H1 (cell line): ENCODE measurements around the gene ALPK3. TPM values are rescaled to one million over a fixed set of nuclear protein-coding genes. Genes with fewer than 3 reads are reported as not detected.

Experiments used
- CTCF ChIA-PET: fragments of 300-600 bp; sonication (Branson Sonifier 250); formaldehyde crosslinking; loops from one replicate; lab custom pipeline; 2021; ENCODE audit not compliant: partially characterized antibody; lab: Charles Lee
- POLR2A ChIA-PET: fragments of 300-600 bp; sonication (Branson Sonifier 250); formaldehyde crosslinking; loops from one replicate; lab custom pipeline; 2021; ENCODE audit warnings: inconsistent platforms; ENCODE audit not compliant: partially characterized antibody; lab: Charles Lee
- DNase-seq, 2 experiments: peaks; one replicate each; pipeline versions ENCODE4 v3.0.0 to v3.0.0-alpha.2; 2010 to 2022; ENCODE audit warnings: low spot score in 2 of 2, low read depth in 1 of 2, mixed read lengths in 1 of 2
- FAIRE-seq: peaks from 2 replicates; lab custom pipeline; 2011; peaks lifted over from hg19 to GRCh38; lab: Jason Lieb, UNC
- H2AFZ ChIP-seq: 2 replicates; pipeline ENCODE4 v1.8.1; 2012; ENCODE audit warnings: low read length, inconsistent platforms
- H2AK5ac ChIP-seq: 2 replicates; pipeline ENCODE4 v1.6.1; 2013; ENCODE audit warnings: low read depth, low read length
- H2BK120ac ChIP-seq: replicated peaks from 2 replicates; pipeline ENCODE3; 2013; ENCODE audit warnings: low read depth, low read length, inconsistent platforms
- H2BK12ac ChIP-seq: 2 replicates; pipeline ENCODE4 v1.6.1; 2013; ENCODE audit warnings: low read depth, low read length
- H2BK15ac ChIP-seq: 2 replicates; pipeline ENCODE4 v1.6.1; 2013; ENCODE audit warnings: low read length
- H2BK20ac ChIP-seq: 2 replicates; pipeline ENCODE4 v1.6.1; 2013; ENCODE audit warnings: low read length
- H2BK5ac ChIP-seq: 2 replicates; pipeline ENCODE4 v1.6.1; 2013; ENCODE audit warnings: low read depth, low read length
- H3K14ac ChIP-seq: 2 replicates; pipeline ENCODE4 v1.6.1; 2013; ENCODE audit warnings: inconsistent platforms; ENCODE audit not compliant: insufficient read length
- H3K18ac ChIP-seq: 2 replicates; pipeline ENCODE4 v1.6.1; 2013; ENCODE audit warnings: low read length; ENCODE audit errors: extremely low read depth
- H3K23ac ChIP-seq: 2 replicates; pipeline ENCODE4 v1.6.1; 2013; ENCODE audit warnings: inconsistent platforms; ENCODE audit not compliant: insufficient read length
- H3K23me2 ChIP-seq: 2 replicates; pipeline ENCODE4 v1.6.1; 2013; ENCODE audit warnings: low read depth, low read length
- H3K27ac ChIP-seq: 2 replicates; pipeline ENCODE4 v1.6.1; 2011; ENCODE audit warnings: low read depth, low read length, inconsistent platforms
- H3K27me3 ChIP-seq, 4 experiments: replicated peaks in 1 of 4; 1 replicate in 1 of 4; 2 replicates in 3 of 4; pipeline versions ENCODE4 v1.6.1 to v1.8.1; 2011 to 2013; ENCODE audit warnings: low read length in 3 of 4, mild to moderate bottlenecking in 3 of 4, inconsistent platforms in 2 of 4, mixed read lengths in 2 of 4, moderate library complexity in 1 of 4; ENCODE audit not compliant: control insufficient read depth in 3 of 4, insufficient read depth in 3 of 4; ENCODE audit errors: extremely low read depth in 1 of 4
- H3K36me3 ChIP-seq, 4 experiments: 2 replicates each; pipeline versions ENCODE4 v1.6.1 to v1.8.1; 2011 to 2013; ENCODE audit warnings: mild to moderate bottlenecking in 4 of 4, low read length in 3 of 4, moderate library complexity in 2 of 4, control low read depth in 1 of 4, inconsistent platforms in 1 of 4; ENCODE audit not compliant: insufficient read depth in 4 of 4, control insufficient read depth in 2 of 4
- H3K4ac ChIP-seq: replicated peaks from 2 replicates; pipeline ENCODE3; 2013; ENCODE audit warnings: low read length, low read depth, mixed read lengths, inconsistent platforms; ENCODE audit not compliant: insufficient read length
- H3K4me1 ChIP-seq, 4 experiments: replicated peaks in 1 of 4; 1 replicate in 1 of 4; 2 replicates in 3 of 4; pipeline versions ENCODE4 v1.6.1 to v1.8.1; 2011 to 2013; ENCODE audit warnings: low read length in 3 of 4, inconsistent platforms in 2 of 4, mixed read lengths in 1 of 4; ENCODE audit not compliant: insufficient read depth in 4 of 4, control insufficient read depth in 3 of 4
- H3K4me2 ChIP-seq, 2 experiments: 2 replicates each; pipeline versions ENCODE4 v1.6.1 to v1.8.1; 2011 to 2013; ENCODE audit warnings: low read depth in 2 of 2, low read length in 2 of 2, control low read depth in 1 of 2, inconsistent platforms in 1 of 2, mild to moderate bottlenecking in 1 of 2; ENCODE audit not compliant: insufficient read depth in 1 of 2
- H3K4me3 ChIP-seq, 4 experiments: fragments of 200-600, 300-600 bp in 1 of 4; sonication (generic), shearing (Covaris generic), sonication (Bioruptor Twin) in 1 of 4; 2 replicates each; pipeline versions ENCODE4 v1.5.1 to v1.8.1; 2011 to 2016; ENCODE audit warnings: low read length in 4 of 4, low read depth in 3 of 4, control low read depth in 2 of 4, inconsistent platforms in 2 of 4, mild to moderate bottlenecking in 2 of 4, mixed read lengths in 1 of 4, moderate library complexity in 1 of 4; ENCODE audit not compliant: insufficient read depth in 2 of 4; ENCODE audit errors: extremely low read depth in 1 of 4
- H3K56ac ChIP-seq: replicated peaks from 2 replicates; pipeline ENCODE3; 2013; ENCODE audit warnings: low read depth, mild to moderate bottlenecking, mixed read lengths, low read length, inconsistent platforms; ENCODE audit not compliant: insufficient read length
- H3K79me1 ChIP-seq: 2 replicates; pipeline ENCODE4 v1.6.1; 2013; ENCODE audit warnings: low read depth, low read length, control low read depth
- H3K79me2 ChIP-seq, 2 experiments: 2 replicates each; pipeline versions ENCODE4 v1.6.1 to v1.8.1; 2012 to 2013; ENCODE audit warnings: low read length in 2 of 2, mild to moderate bottlenecking in 2 of 2, inconsistent platforms in 1 of 2; ENCODE audit not compliant: insufficient read depth in 2 of 2, control insufficient read depth in 1 of 2
- H3K9ac ChIP-seq, 4 experiments: replicated peaks in 1 of 4; 1 replicate in 1 of 4; 2 replicates in 3 of 4; pipeline versions ENCODE4 v1.6.1 to v1.8.1; 2011 to 2013; ENCODE audit warnings: low read depth in 3 of 4, low read length in 3 of 4, control low read depth in 2 of 4, mild to moderate bottlenecking in 2 of 4, moderate library complexity in 2 of 4, inconsistent platforms in 1 of 4; ENCODE audit errors: extremely low read depth in 1 of 4
- H3K9me3 ChIP-seq, 2 experiments: 2 replicates each; pipeline versions ENCODE4 v1.6.1 to v1.8.1; 2012 to 2013; ENCODE audit warnings: mild to moderate bottlenecking in 2 of 2, moderate library complexity in 2 of 2, control low read depth in 1 of 2, inconsistent platforms in 1 of 2, low read depth in 1 of 2, low read length in 1 of 2, mixed read lengths in 1 of 2; ENCODE audit not compliant: insufficient read depth in 2 of 2
- H4K20me1 ChIP-seq, 2 experiments: replicated peaks in 1 of 2; 2 replicates each; pipeline versions ENCODE3 to v1.8.1; 2011 to 2013; ENCODE audit warnings: inconsistent platforms in 2 of 2, low read length in 2 of 2, mild to moderate bottlenecking in 1 of 2; ENCODE audit not compliant: insufficient read depth in 2 of 2, control insufficient read depth in 1 of 2
- H4K5ac ChIP-seq: 2 replicates; pipeline ENCODE4 v1.6.1; 2013; ENCODE audit warnings: low read length, low read depth, mixed read lengths, inconsistent platforms; ENCODE audit not compliant: insufficient read length
- H4K8ac ChIP-seq: 2 replicates; pipeline ENCODE4 v1.8.0; 2013; ENCODE audit warnings: mild to moderate bottlenecking, moderate library complexity, low read length, inconsistent platforms; ENCODE audit not compliant: insufficient read depth; ENCODE audit errors: extremely low read depth
- H4K91ac ChIP-seq: replicated peaks from 2 replicates; pipeline ENCODE3; 2013; ENCODE audit warnings: low read length, mixed read lengths, inconsistent platforms; ENCODE audit not compliant: insufficient read length
- CEBPB ChIP-seq: IDR thresholded peaks from 2 replicates; pipeline ENCODE4 v1.6.1; 2012; ENCODE audit warnings: low read depth, low read length
- CHD1 ChIP-seq: IDR thresholded peaks from 2 replicates; pipeline ENCODE4 v1.6.1; 2012; ENCODE audit warnings: low read depth, low read length, improper control_type of control experiment
- GABPA ChIP-seq: IDR thresholded peaks from 2 replicates; pipeline ENCODE4 v1.6.1; 2011; ENCODE audit warnings: mild to moderate bottlenecking, low read length, moderate library complexity, borderline replicate concordance; ENCODE audit not compliant: insufficient read depth
- HDAC2 ChIP-seq, 2 experiments: fragments of 300-600 bp in 1 of 2; sonication (generic) in 1 of 2; IDR thresholded peaks; 2 replicates each; pipeline ENCODE4 v1.6.1; 2011 to 2012; ENCODE audit warnings: low read depth in 2 of 2, low read length in 2 of 2, mild to moderate bottlenecking in 2 of 2, moderate library complexity in 2 of 2, borderline replicate concordance in 1 of 2, inconsistent platforms in 1 of 2
- JUND ChIP-seq: IDR thresholded peaks from 2 replicates; pipeline ENCODE4 v1.6.1; 2011; ENCODE audit warnings: mild to moderate bottlenecking, improper control_type of control experiment, low read length
- PHF8 ChIP-seq: fragments of 200-600 bp; sonication (generic); conservative IDR thresholded peaks from 2 replicates; pipeline ENCODE4 v1.7.1; 2012; ENCODE audit warnings: low read depth, mild to moderate bottlenecking, inconsistent platforms, low read length, moderate library complexity
- POLR2AphosphoS5 ChIP-seq: IDR thresholded peaks from 2 replicates; pipeline ENCODE4 v1.6.1; 2011; ENCODE audit warnings: low read depth, low read length
- RAD21 ChIP-seq, 2 experiments: IDR thresholded peaks in 1 of 2; conservative IDR thresholded peaks in 1 of 2; 2 replicates each; pipeline ENCODE4 v1.6.1; 2011; ENCODE audit warnings: low read depth in 2 of 2, low read length in 2 of 2, improper control_type of control experiment in 1 of 2, inconsistent platforms in 1 of 2, mild to moderate bottlenecking in 1 of 2, moderate library complexity in 1 of 2
- RBBP5 ChIP-seq: IDR thresholded peaks from 2 replicates; pipeline ENCODE4 v1.7.1; 2012; ENCODE audit warnings: low read depth, mild to moderate bottlenecking, inconsistent platforms, low read length, moderate library complexity, borderline replicate concordance
- RFX5 ChIP-seq: IDR thresholded peaks from 2 replicates; pipeline ENCODE4 v1.6.1; 2011; ENCODE audit warnings: low read depth, low read length, improper control_type of control experiment, borderline replicate concordance
- SAP30 ChIP-seq: fragments of 300-600 bp; sonication (generic); IDR thresholded peaks from 2 replicates; pipeline ENCODE4 v1.7.1; 2012; ENCODE audit warnings: low read length, moderate library complexity, mild to moderate bottlenecking, inconsistent platforms; ENCODE audit not compliant: insufficient read depth, insufficient replicate concordance
- ZNF274 ChIP-seq: IDR thresholded peaks from 2 replicates; pipeline ENCODE4 v1.7.0; 2012; ENCODE audit warnings: low read length, borderline replicate concordance; ENCODE audit errors: extremely low read depth
- WGBS, 2 experiments: shearing (Covaris generic) in 1 of 2; methylation state at CpG; one replicate each; pipeline versions ENCODE4 v1.1.6 to v1.1.7; 2013 to 2015; ENCODE audit warnings: low lambda C conversion rate in 2 of 2, mixed read lengths in 2 of 2, inconsistent platforms in 1 of 2, low coverage in 1 of 2, missing lambda C conversion rate in 1 of 2; ENCODE audit not compliant: insufficient replicate concordance in 2 of 2, insufficient coverage in 1 of 2, insufficient read length in 1 of 2; ENCODE audit errors: extremely low coverage in 1 of 2, missing lambda C conversion rate in 1 of 2; 5-methylcytosine and 5-hydroxymethylcytosine counted together
- polyA plus RNA-seq, 7 experiments: library from polyadenylated mRNA; depleted of rRNA in 3 of 7; stranded (reverse) in 5 of 7; unstranded in 2 of 7; fragments of >200 nt in 5 of 7; fragments of 200-250 nt in 2 of 7; gene quantifications; 1 replicate in 5 of 7; 2 replicates in 1 of 7; 4 replicates in 1 of 7; pipeline versions ENCODE4 v1.2.1 to v1.2.3, GENCODE V29; 2011 to 2013; ENCODE audit warnings: missing spikeins in 2 of 7, mixed read lengths in 2 of 7
- total RNA-seq: library from RNA; stranded (reverse); fragmentation: NEBNext Ultra II Directional; extraction: Animal tissue kit (Norgen Biotek cat#: 25700); gene quantifications from 2 replicates; pipeline ENCODE4 v1.2.1, GENCODE V29; 2021

ALPK3 gene
- total and polyA plus RNA-seq, 2 of the 8 experiments (the other 6 are each of a cell fraction or from before 2014, with no cell fraction given): 4.4 to 19.2 TPM

GRCh38 chr15:84826369-84826823, 9.2 kb downstream of the ALPK3 start:
- Histone ChIP-seq H3K79me1 (no peaks in the 10 kb centered on the region), H3K4me2 (no peak overlapping the region), H2BK20ac (no peak overlapping the region), H2AFZ (peak overlapping the region; percentile 98; the same call in 1 of the 2 replicates), H3K23me2 (no peaks in the 10 kb centered on the region), H3K9ac (no peak overlapping the region), H3K36me3 (0 out of 8 replicates have a peak, but pooled peaks cover 0 to 2% (median 0%) of the 10 kb centered on the region in 4 experiments), H4K91ac (no peak overlapping the region), H3K4ac (no peak overlapping the region), H4K5ac (no peak overlapping the region), H2AK5ac (no peak overlapping the region), H3K79me2 (no peaks in the 10 kb centered on the region), H3K4me1 (peaks cover 0 to 10% (median 2%) of the 10 kb centered on the region in 4 experiments; a peak in 2 of 7 replicates), H3K18ac (no peak overlapping the region), H2BK12ac (no peak overlapping the region), H3K27ac (no peak overlapping the region), H2BK120ac (no peak overlapping the region), H3K4me3 (no peak overlapping the region), H3K14ac (no peak overlapping the region), H3K56ac (no peak overlapping the region), H2BK15ac (no peak overlapping the region), H3K27me3 (no peaks in the 10 kb centered on the region), H4K20me1 (peaks cover 0 to 1% of the 10 kb centered on the region in 2 experiments), H3K9me3 (no peaks in the 10 kb centered on the region), H4K8ac (no peak overlapping the region), H3K23ac (no peak overlapping the region), H2BK5ac (no peak overlapping the region)
- DNase-seq (peak in 1 of 2 experiments; percentile 70), FAIRE-seq (no peak)
- WGBS, 2 experiments: 53% methylated on average over 6 of the region's 6 CpGs; no CpG with 5 or more reads in 1 of the 2 experiments
- POLR2A ChIA-PET: interaction anchor here (0.7 to 1.4 kb wide), 2 partner anchors 58 to 178 kb away, joined by 3 to 4 read pairs; partner anchors contain the start of gene SLC28A1
- CTCF ChIA-PET: interaction anchor here (0.9 to 9.2 kb wide), 15 partner anchors 9 to 238 kb away, joined by 3 to 89 read pairs (median 5); partner anchors contain the start of gene ALPK3
- TF ChIP-seq RBBP5: no peak
- TF ChIP-seq ZNF274: no peak
- TF ChIP-seq POLR2AphosphoS5: no peak
- TF ChIP-seq HDAC2 (IDR thresholded peaks at IDR 0.05; ENCODE audit: borderline replicate concordance in 1 of 2, low read depth in 2 of 2, low read length in 2 of 2): no peak
- no peak for TF ChIP-seq JUND
- TF ChIP-seq SAP30: no peak
- no peak for TF ChIP-seq CEBPB
- no peak for TF ChIP-seq CHD1
- TF ChIP-seq PHF8: no peak
- TF ChIP-seq RFX5: no peak
- peak; percentile 77 to 82 for TF ChIP-seq RAD21 (IDR thresholded peaks at IDR 0.05 in 1 of 2, conservative IDR thresholded peaks at IDR 0.05 in 1 of 2; ENCODE audit: low read depth in 2 of 2, low read length in 2 of 2)
- no peak for TF ChIP-seq GABPA
